ENCODE results near the gene TTC13. TPM values are rescaled to one million over a fixed set of nuclear protein-coding genes. Genes with fewer than 3 reads are reported as not detected.

The TTC13 gene
- total and polyA plus RNA-seq, 2 of the 4 experiments (the other 2 are of a cell fraction) = 6.1 to 9.1 TPM

GRCh38 chr1:231027136-231027925 is 48.7 kb upstream of the TTC13 start (continued):
- no peak for TF ChIP-seq BHLHE40 (IDR thresholded peaks at IDR 0.05; ENCODE audit: low read depth, low read length)

DNA sequence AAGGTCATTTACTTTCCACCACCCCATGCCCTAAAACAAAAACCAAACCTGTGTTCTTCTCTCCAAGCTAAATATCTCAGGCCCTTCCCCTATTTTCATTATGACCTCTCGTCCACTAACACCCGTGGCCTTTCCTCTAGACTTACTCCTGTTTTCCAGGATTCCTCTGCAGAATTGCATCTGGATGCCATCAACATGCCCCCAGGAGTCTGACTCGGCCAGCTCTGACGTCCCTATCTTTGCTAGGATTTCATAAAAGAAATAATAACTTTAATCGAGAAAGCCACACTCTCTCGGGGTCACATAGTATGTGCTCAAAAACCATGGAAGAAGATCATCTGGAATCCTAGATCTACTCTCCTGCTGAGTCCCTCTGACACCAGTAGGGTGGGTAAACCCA is 47.9 kb upstream of the TTC13 start:
- Histone ChIP-seq H3K23ac (ENCODE audit: low read depth, low read length) (no peak overlapping the region), H3K27me3 (ENCODE audit: control insufficient read depth, insufficient read depth, low read length) (no peaks in the 10 kb centered on the region), H4K20me1 (ENCODE audit: insufficient read depth, low read length) (no peaks in the 10 kb centered on the region; the same call in 1 of the 2 replicates), H3K4me2 (ENCODE audit: low read depth, low read length) (no peak overlapping the region), H2BK15ac (ENCODE audit: low read depth, low read length) (no peak overlapping the region), H2AK5ac (ENCODE audit: low read depth, low read length) (no peak overlapping the region), H3K27ac (ENCODE audit: insufficient read depth, low read length) (no peak overlapping the region), H3K4me3 (ENCODE audit: insufficient read depth, low read depth, low read length) (no peak overlapping the region), H4K8ac (ENCODE audit: low read depth in 2 of 2, low read length in 2 of 2) (no peak overlapping the region), H3K36me3 (ENCODE audit: control insufficient read depth, insufficient read depth, low read length) (no peaks in the 10 kb centered on the region; the same call in 1 of the 2 replicates), H2AK9ac (replicated peaks; ENCODE audit: low read depth, low read length, poor library complexity) (no peak overlapping the region), H3K4me1 (ENCODE audit: control insufficient read depth, insufficient read depth, low read length) (no peaks in the 10 kb centered on the region; the same call in 1 of the 2 replicates), H2AFZ (replicated peaks; ENCODE audit: low read length, poor library complexity) (no peak overlapping the region), H3K18ac (ENCODE audit: low read depth, low read length) (no peak overlapping the region), H3K9me1 (ENCODE audit: insufficient read depth, low read length) (peaks cover 6% of the 10 kb centered on the region; the same call in 1 of the 2 replicates), H3K14ac (replicated peaks; ENCODE audit: low read depth, low read length) (no peak overlapping the region), H2BK5ac (ENCODE audit: low read depth, low read length, poor library complexity, severe bottlenecking) (no peak overlapping the region), H2BK120ac (ENCODE audit: low read depth, low read length) (no peak overlapping the region), H3K9me3 (ENCODE audit: control insufficient read depth, insufficient read depth, low read length) (no peaks in the 10 kb centered on the region), H3K79me1 (ENCODE audit: low read depth in 1 of 2, low read length in 2 of 2) (peaks cover 0 to 5% of the 10 kb centered on the region in 2 experiments; a peak in 1 of 4 replicates), H4K5ac (ENCODE audit: low read depth, low read length) (no peak overlapping the region), H3K4ac (ENCODE audit: low read depth, low read length) (no peak overlapping the region), H4K91ac (ENCODE audit: insufficient read depth, low read depth, low read length) (no peak overlapping the region), H2BK20ac (ENCODE audit: low read depth, low read length) (no peak overlapping the region), H3K56ac (ENCODE audit: extremely low read depth, insufficient read depth, low read length) (no peak overlapping the region), H3K9ac (ENCODE audit: low read depth, low read length) (no peak overlapping the region)
- in situ Hi-C loops (cut with MboI; ENCODE audit: low sequenced_read_pairs) = no loop called here
- BruUV-seq (replicated peaks) = no TSS peak
- ChIA-PET CTCF (no interaction called here), POLR2A (ENCODE audit: unreplicated experiment) (no interaction called here)
- intact Hi-C loops (cut with micrococcal nuclease) = no loop called here
- dilution Hi-C loops (cut with HindIII; ENCODE audit: low sequenced_read_pairs, unreplicated experiment) = no loop called here
- DNase-seq (no peak), ATAC-seq (ENCODE audit: low read depth) (no peak)
- WGBS, 2 experiments (ENCODE audit: extremely low coverage in 2 of 2, insufficient read length in 1 of 2) = no CpG with 5 or more reads among the region's 6 CpGs
- TF ChIP-seq POLR2A (IDR thresholded peaks at IDR 0.05; ENCODE audit: low read depth, low read length) = no peak
- TF ChIP-seq MXI1 (IDR thresholded peaks at IDR 0.05; ENCODE audit: borderline replicate concordance, low read depth, low read length) = no peak
- TF ChIP-seq CHD1 (IDR thresholded peaks at IDR 0.05; ENCODE audit: low read depth, low read length) = no peak
- TF ChIP-seq RAD21 (IDR thresholded peaks at IDR 0.05; ENCODE audit: low read length) = no peak
- no peak for TF ChIP-seq BHLHE40 (IDR thresholded peaks at IDR 0.05; ENCODE audit: low read depth, low read length)
- no peak for TF ChIP-seq RCOR1 (IDR thresholded peaks at IDR 0.05; ENCODE audit: insufficient replicate concordance, low read length)
